HG03064 (cell line): Measurements from ENCODE around the gene PRRG4.
"Not testable (repeated sequence)": the region's sequence is repeated elsewhere in the genome, so short reads cannot be mapped to it uniquely, and the experiment has no call there.

Experiments
- ATAC-seq: cut with Tn5 transposase; IDR thresholded peaks from one replicate; pipeline ENCODE4 v1.9.1; 2021; ENCODE audit warnings: low read depth; ENCODE audit not compliant: unreplicated experiment

The PRRG4 gene

GRCh38 chr11:32829680-32830412, at the start of gene PRRG4:
TSS of gene PRRG4 (plus strand) at chr11:32829927. CDS start at chr11:32830530, 603 bp downstream.
- ATAC-seq, result peak; percentile 83

DNA sequence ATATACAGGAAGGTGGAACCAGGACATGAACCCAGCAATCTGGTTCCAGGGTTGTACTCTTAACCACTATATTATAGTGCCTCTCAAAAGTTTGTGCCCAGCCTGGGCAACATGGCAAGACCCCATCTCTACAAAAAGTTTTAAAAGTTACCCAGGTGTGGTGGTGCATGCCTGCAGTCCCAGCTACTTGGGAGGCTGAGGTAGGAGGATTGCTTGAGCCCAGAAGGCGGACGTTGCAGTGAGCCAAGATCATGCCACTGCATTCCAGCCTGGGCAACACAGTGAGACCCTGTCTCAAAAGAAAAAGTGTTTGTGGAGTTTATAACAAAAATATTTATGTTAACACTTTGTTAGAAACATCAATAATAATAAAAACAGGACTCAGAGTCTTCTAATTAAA, 48.9 kb upstream of the PRRG4 start:
- ATAC-seq, result not testable (repeated sequence)

GRCh38 chr11:32781721-32782120, 48.0 kb upstream of the PRRG4 start:
- ATAC-seq, result no peak

DNA sequence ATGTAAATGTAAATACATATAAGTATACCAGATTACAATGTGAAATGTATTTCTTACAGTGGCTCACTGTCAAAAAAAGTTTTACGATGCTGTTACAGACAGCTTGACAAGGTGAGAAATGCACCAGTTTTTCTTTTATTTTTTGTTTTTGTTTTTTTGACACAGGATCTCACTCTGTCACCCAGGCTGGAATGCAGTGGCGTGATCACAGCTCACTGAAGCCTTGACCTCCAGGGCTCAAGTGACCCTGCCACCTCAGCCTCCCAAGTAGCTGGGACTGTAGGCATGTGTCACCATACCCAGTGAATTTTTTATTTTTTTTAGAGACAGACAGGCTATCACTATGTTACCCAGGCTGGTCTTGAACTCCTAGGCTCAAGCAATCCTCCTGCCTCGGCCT, 44.5 kb upstream of the PRRG4 start:
- no peak for ATAC-seq

DNA sequence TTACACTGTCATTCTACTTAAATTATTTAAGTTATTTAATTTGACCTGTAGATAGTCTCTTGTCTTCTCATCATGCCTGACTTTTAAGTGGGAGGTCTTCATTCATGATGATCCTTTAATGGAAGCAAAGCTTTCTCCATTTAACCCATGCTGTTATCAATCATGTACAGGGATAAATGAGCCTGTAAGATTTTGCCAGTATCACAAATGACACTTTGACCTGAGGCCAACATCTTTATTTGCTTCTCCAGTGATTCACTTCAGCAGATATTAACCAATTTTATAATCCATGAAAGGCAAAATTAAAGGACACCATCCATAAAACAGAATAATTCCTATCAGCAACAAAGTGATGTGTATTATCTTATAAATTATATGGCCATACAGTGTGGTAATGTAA, 42.9 kb upstream of the PRRG4 start:
- no peak for ATAC-seq

DNA sequence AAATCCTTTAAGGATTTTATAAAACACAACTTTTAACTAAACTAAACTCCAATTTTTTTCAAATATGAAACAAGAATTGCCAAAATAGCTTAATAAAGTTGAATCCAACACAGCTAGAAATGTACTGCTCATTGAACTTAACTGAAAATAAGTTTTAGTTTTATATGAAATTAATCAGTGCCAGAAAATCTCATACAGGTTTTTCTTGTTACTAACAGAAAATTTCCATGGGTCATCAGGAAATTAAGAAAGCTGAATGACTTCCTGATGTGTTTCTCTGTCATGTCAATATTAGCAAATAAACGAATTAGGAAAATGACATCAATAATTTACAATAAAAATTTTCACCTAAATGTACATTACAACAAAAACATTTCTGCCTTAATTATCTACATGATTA, 38.8 kb upstream of the PRRG4 start:
- ATAC-seq, result no peak

DNA sequence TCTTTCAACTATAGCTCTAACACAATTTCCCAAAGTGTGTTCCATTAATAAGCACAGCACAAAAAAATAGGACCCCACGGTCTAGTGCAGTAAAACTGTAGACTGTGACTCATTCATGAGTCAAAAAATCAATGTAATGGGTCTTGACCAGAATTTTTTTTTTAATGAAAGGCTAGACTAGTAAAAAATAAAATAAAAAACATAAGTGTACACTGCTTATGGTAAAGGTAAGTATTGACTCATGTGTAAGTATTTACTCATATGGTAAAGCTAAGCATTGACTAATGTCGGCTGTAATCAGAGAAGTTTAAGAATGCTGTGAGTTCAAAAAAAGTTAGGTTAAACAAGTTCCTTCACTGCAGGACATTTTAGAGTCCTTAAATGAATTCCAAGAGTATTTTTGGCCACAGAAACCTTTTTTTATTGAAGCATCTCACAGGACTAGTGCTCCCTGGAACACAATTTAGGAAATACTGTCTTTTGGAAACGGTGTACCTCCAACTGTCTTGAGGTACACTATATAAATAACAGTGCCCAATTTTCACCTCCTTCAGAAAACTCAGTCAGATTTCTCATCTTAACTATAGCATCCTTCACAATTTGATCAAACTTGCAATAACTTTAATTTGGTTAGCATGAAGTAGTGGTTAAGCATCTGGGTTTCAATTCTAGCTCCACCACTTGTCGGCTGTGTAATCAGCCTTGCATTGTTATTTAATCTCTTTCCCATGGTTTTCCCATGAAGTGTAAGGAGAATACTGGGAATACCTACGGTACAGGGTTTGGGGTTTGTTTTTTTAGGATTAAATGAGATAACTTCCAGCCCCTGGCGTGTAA, 37.4 kb upstream of the PRRG4 start:
- ATAC-seq, result peak; percentile 14

GRCh38 chr11:32792948-32793475, 36.7 kb upstream of the PRRG4 start:
- ATAC-seq, result peak; percentile 84

GRCh38 chr11:32794439-32794838, 35.3 kb upstream of the PRRG4 start, which contains the start of gene CCDC73:
TSS of gene CCDC73 (minus strand) at chr11:32794662. CDS start at chr11:32760243, 34,419 bp downstream.
- ATAC-seq, result no peak

- ATAC-seq, result no peak
Measured at GRCh38 chr11:32796425-32796824, 33.3 kb upstream of the PRRG4 start.

- ATAC-seq, result peak; percentile 86
Measured at GRCh38 chr11:32809313-32809712, 20.4 kb upstream of the PRRG4 start.

- no peak for ATAC-seq
Measured at GRCh38 chr11:32817181-32817851, 12.4 kb upstream of the PRRG4 start.

- ATAC-seq, result no peak
Measured at GRCh38 chr11:32817852-32818183, 11.9 kb upstream of the PRRG4 start.

DNA sequence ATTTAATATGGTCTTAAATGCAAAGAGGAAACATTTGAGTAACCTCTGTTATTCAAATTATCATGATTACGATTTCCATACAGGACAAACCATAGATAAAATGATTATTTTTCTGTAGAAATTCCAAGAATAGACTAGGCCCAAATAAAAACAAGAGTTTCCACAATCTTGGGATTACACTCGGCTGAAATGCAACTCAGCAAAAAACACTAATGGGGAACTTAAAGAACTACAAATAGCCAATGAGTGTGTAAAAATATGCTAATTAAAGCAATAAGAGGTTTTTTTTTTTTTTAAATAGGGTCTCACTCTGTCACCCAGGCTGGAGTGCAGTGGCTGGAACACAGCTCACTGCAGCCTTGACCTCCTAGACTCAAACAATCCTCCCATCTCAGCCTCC, 10.5 kb upstream of the PRRG4 start:
- no peak for ATAC-seq

DNA sequence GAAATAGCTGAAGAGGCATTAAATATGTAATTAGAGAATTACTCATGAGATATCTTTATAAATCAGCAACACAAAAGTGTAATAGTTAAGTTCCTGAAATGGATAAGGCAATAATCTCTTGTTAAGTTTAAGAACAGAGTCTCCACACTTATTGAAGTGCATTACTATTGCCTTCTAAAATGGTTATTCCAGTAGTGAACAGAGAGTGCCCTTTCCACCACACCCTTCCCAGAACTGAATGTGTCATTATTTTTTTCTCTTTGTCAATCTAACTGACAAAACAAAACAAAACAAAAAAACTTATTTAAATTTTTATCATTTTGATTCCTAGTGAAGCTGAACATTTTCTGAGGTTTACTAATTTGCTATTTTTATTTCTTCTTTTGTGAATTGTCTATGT, 9.2 kb upstream of the PRRG4 start:
- ATAC-seq, result no peak

DNA sequence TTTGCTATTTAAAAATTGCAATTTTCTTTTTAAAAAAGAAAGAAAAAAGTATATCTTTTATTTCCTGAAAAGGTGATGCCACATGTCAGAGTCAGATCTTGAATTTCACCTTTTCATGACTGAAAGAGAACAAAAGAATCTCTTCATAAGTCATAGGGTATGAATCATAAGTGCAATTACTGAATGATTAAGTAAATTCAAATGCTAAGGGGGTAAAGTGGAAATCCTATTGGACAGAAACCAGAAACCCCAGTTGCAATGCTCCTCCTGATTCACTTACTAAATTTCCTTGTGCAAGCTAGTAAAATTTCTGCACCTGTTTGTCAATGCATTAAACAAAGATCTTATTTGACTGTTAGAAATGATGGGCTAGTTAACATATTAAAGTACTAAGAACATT, 8.2 kb upstream of the PRRG4 start:
- no peak for ATAC-seq

GRCh38 chr11:32821917-32822560, 7.7 kb upstream of the PRRG4 start:
- no peak for ATAC-seq

DNA sequence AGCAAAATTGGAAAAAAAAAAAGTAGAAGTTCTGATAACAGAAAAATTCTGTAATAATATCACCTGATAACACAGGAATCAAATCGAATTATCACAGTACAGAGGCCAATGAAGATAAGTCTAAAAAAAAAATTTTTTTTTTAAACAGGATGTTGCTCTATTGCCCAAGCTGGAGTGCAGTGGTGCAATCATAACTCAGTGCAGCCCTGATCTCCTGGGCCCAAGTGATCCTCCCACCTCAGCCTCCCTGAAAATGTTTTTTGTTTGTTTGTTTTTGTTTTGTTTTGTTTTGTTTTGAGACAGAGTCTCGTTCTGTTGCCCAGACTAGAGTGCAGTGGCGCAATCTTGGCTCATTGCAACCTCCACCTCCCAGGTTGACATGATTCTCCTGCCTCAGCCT, 6.1 kb upstream of the PRRG4 start:
- not testable (repeated sequence) for ATAC-seq

DNA sequence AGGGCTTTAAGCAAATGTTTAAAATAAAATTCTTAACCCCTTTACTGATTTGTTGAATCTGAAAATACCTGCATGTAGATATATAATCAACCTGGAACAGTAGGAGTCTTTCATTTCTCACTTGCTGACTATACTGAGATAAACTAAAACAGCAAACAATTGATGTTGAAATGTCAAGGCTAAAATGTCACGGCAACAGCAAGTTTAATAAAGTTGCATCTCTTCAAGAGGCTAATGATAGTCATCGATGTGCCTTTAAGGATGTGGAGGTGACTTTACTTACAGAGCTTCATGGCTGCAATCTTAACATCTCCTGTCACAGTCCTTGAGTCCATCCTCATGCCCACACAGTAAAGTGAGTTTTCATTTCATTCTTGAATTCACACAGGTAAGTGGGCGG, 3.6 kb upstream of the PRRG4 start:
- no peak for ATAC-seq

GRCh38 chr11:32827276-32827675, 2.5 kb upstream of the PRRG4 start:
- ATAC-seq, result no peak
